ENCODE measurements around the gene NME3.
"Not testable (repeated sequence)": the region's sequence is repeated elsewhere in the genome, so short reads cannot be mapped to it uniquely, and the experiment has no call there.

Gene NME3

GRCh38 chr16:1771188-1771863, at the start of gene NME3:
TSS of gene NME3 (minus strand) at chr16:1771543. CDS start at chr16:1771534, 9 bp downstream.
- DNase-seq: peak; percentile 67

DNA sequence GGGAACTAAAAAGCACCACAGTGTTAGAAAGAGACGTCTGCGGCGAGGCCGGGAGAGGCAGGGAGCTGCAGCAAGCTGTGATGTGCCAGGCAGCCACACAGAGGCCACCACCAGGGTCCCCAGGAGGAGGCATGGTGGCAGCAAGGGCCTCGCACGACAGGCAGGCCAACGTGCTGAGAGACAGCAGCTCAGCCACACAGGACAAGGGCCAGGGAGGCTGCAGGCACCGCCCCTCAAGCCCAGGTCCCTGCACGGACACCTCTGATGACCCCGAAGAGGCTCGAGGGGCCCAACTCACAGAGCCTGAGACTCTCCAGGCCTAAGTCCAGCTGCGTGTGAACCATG, 49.6 kb upstream of the NME3 start:
- no peak for DNase-seq

DNA sequence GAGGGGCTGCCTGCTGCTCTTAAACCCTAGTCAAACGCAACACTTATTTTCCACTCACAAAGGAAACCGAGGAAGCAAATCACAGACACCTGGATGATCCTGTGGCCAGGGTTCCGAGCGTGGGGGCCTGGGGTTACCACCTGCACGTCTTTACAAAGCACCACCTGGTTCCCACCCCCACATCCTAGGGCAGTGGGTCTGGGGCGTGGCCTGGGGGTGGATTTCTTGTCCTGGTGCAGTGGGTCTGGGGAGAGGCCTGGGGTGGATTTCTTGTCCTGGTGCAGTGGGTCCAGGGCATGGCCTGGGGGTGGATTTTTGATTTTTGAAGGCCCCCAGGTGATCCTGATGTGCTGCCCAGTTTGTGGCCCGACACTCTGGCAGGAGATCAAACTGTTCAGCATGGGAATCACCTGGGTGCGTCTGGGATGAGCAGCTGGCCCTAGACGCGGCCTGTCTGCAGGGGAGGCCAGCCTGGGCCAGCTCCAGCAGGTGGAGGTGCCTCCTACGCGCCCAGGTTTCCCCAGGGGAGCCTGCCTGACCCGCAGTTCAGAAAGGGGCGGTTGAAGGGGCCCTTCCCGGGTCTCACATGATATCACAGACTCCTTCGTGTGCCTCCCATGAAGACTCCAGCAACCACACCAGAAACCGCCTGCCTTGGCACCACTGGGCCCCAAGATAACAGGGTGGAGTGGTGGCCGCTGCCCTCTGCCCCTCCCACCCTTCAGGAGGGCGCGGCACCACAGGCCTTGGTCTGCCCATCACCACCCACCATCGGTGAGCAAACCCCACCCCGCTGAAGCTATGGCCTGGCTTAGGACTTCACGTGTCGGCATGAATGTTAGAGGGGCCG, 49.0 kb upstream of the NME3 start:
- no peak for DNase-seq

DNA sequence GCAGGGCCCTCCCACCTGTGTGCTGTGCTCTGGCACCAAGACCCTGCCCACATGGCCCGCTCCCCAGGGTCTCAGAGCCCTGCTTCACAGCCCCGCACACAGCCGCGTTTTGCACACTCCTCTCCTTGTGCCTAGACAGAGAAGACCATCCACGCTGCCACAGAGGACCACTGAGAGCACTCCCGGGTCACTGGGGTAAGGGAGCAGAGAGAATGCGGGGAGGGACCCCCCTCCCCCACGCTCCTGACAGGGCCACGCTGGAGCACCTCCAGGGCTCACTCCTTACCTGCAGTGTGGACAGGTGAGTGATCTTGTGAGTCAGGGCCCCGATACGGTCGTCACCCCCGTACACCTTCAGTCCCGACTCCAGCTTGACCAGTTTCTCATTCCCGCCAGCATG, 48.3 kb upstream of the NME3 start:
- DNase-seq: no peak

DNA sequence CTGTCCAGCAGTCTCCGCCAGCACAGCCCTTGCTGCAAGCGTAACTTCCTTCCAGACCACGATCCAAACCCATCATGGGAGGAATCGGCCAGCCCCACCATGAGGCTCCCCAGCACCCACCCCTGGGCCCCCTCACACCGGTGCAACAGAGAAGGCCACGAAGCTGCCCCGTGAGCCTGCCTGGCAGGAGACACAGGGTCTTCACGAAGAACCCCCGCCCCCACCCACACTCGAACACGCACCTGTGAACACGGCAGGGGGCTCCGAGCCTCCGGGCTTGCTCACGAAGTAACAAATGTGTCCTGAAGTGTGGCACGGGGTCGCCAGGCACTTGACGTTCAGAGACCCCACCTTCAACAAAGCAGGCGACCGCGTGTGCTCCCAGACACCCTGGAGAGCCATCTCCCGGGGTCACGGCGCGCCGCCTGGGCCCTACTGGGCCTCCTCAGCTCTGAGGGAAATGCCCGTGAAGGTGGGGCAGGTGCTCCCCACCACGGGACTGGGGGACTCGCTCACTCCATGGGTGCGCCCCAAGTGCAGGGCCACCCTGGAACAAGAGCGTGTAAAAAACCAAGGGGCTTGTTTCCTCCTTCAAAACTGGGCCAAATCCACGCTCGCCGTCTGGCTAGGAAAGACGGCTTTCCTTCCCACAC, 47.7 kb upstream of the NME3 start:
- DNase-seq: no peak

GRCh38 chr16:1818204-1818872, 47.0 kb upstream of the NME3 start:
- DNase-seq: no peak

- DNase-seq: no peak
Measured at GRCh38 chr16:1817716-1818115, 46.4 kb upstream of the NME3 start.

GRCh38 chr16:1817276-1817589, 45.9 kb upstream of the NME3 start:
- no peak for DNase-seq

DNA sequence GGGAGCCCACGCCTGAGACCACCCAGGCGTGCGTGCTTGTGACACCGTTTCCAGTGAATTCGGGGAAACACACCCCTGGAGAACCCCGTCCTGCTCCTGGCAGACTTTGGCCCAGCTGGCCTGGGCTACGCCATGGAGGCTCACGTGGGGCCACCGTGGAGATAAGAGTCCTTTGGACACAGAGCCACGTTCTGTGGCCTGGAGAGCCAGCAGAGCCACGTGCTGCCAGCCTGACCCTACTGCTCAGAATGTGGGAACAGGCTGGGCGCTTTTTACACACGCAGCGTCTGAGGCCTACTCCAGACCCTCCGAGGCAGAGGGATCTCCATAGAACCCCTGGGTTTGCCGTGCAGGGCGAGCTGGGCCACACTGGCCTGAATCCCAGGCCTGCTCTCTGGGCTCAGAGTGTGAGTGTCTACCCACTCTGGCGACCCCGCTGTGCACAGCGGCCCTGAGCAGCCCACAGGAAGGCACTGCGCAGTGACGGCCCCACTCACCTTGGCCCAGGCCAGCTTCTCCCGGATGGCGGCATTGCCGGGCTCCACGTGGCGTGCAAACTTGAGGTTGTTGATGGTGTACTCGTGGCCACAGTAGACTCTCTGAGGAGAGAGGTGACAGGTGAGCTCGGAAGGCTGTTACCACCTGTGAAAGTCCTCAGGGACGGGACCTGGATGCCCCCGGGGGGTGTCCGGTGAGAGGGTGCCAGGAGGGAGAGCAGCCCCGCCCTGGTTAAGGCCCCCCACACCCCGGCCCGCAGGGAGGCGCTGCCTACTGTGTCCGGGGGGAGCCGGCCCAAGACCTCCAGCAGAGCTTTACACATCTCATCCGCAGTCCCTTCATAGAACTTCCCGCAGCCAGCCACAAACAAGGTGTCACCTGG, 45.3 kb upstream of the NME3 start:
- DNase-seq: no peak

- DNase-seq: no peak
Measured at GRCh38 chr16:1815461-1815860, 44.1 kb upstream of the NME3 start.

DNA sequence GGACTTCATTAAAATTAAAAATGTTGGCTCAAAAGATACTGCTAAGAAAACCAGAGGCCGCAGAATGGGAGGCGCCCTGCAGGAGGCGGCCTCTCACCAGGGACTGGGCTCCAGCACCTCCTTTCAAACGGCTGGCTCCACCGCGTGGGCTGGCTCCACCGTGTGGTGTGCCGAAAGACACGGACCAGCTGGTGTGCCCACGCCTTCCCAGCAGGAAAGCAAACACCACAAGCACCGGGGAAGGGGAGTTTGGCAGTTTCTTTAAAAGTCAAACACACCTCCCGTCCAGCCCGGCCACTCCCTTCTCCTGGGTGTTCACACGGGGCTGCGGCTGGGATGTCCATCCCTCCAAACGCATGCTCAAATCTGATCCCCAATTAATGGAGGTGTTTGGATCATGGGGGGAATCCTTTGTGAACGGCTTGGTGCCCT, 41.4 kb upstream of the NME3 start:
- peak; percentile 8 for DNase-seq

DNA sequence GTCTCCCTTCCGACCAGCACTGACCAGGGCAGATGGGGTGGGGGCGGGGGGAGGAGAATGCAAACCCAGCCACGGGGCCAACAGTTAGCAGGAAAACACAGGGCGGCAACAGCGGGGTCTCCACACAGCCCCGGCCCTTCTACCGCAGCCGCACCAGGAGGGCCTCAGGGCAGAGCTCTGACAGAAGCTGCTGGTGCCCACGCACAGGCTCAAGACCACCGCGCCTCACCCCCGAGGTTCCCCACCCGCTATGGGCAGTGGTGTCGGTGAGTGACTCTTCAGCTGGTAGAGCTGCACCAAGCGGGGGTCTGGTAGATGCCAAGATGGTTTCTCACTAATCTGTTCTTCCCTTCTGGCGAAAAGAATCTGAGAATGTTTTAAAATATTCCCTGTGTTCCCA, 39.2 kb upstream of the NME3 start:
- no peak for DNase-seq

GRCh38 chr16:1810106-1810505, 38.8 kb upstream of the NME3 start:
- no peak for DNase-seq

GRCh38 chr16:1809281-1809801, 38.0 kb upstream of the NME3 start:
- no peak for DNase-seq

GRCh38 chr16:1808691-1809090, 37.3 kb upstream of the NME3 start:
- DNase-seq: no peak

- no peak for DNase-seq
Measured at GRCh38 chr16:1807626-1808025, 36.3 kb upstream of the NME3 start.

GRCh38 chr16:1800701-1801100, 29.4 kb upstream of the NME3 start:
- DNase-seq: no peak

DNA sequence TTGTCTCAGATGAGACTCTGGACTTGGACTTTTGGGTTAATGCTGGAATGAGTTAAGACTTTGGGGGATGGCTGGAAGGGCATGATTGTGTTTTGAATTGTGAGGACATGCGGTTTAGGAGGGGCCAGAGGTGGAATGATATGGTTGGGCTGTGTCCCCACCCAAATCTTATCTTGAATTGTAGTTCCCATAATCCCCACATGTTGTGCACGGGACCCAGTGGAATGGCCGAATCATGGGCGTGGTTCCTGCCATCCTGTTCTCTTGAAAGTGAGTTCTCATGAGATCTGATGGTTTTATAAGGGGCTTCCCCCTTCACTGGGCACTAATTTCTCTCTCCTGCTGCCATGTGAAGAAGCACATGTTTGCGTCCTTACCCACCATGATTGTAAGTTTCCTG, 27.9 kb upstream of the NME3 start:
- DNase-seq: not testable (repeated sequence)

DNA sequence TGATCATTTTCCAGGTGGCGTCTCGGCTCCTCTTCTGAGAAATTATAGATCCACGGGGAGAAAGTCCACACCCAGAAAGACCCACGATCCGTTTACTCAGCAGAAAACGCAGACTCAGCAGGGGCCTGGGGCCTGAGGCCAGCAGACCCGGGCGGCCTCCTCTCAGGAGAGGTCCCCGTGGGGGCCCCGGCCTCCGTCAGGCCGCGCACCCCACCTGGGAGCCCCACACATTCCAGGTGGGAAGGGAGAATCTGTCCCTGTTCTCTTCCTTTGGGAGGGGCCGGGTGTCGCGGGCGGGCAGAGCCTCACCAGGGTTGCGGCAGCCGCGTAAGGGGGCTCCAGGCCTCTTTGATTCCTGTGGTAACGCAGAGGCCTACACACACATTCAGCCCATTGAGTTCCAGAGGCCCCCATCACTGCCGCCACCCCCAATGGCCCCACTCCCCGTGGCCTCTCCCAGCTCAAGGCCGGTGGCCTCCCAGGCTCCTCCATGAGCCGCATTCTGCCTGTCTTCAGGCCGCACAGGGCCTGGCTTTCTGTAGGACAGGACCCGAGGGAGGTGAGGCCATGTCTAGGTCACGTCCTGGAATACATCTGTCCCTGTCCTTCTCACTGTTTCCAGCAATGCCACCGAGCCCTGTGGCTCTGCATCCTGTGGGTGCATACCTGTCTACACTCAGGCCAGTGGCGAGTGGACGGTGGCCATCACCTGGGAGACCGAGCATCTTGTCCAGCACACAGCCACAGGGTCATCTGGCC, 23.7 kb upstream of the NME3 start:
- no peak for DNase-seq

DNA sequence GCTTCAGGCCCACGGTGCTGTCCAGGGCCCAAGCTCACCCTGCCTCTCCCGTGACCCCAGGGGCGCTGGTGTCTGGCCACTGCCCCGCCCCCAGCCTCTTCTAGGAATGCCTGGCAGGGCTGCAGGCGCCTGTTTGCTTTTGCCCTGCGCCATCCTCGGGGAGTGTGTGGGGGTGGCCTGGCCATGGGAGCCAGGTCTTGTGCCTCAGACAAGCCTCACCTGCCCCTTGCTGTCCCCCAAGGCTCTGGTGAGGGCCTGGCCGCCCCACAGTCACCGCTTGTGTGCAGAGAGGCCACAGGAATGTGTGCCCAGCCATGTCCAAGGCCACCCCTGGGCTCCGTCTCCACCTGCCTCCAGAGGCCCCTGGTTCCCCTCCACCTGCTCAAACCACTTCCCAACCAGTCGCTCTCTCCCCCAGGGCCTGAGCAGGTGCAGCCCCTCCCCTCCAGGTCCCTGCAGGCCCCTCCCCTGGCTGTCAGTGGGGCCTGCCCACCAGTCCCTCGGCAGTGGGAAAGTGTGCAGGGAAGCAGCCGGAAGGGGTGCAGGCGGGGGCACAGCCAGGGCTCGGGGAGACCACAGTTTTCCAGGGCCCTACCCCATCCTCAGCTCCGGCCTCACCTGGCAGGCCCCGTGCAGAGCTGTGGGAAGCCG, 23.0 kb upstream of the NME3 start:
- no peak for DNase-seq
